H1 (cell line): ENCODE measurements around the gene ARMC7. TPM values are rescaled to one million over a fixed set of nuclear protein-coding genes. Genes with fewer than 3 reads are reported as not detected.

Experiments used
- CTCF ChIA-PET: fragments of 300-600 bp; sonication (Branson Sonifier 250); formaldehyde crosslinking; loops from one replicate; lab custom pipeline; 2021; ENCODE audit not compliant: partially characterized antibody; lab: Charles Lee
- POLR2A ChIA-PET: fragments of 300-600 bp; sonication (Branson Sonifier 250); formaldehyde crosslinking; loops from one replicate; lab custom pipeline; 2021; ENCODE audit warnings: inconsistent platforms; ENCODE audit not compliant: partially characterized antibody; lab: Charles Lee
- DNase-seq, 2 experiments: peaks; one replicate each; pipeline versions ENCODE4 v3.0.0 to v3.0.0-alpha.2; 2010 to 2022; ENCODE audit warnings: low spot score in 2 of 2, low read depth in 1 of 2, mixed read lengths in 1 of 2
- FAIRE-seq: peaks from 2 replicates; lab custom pipeline; 2011; peaks lifted over from hg19 to GRCh38; lab: Jason Lieb, UNC
- H2AFZ ChIP-seq: 2 replicates; pipeline ENCODE4 v1.8.1; 2012; ENCODE audit warnings: low read length, inconsistent platforms
- H2AK5ac ChIP-seq: 2 replicates; pipeline ENCODE4 v1.6.1; 2013; ENCODE audit warnings: low read depth, low read length
- H2BK120ac ChIP-seq: replicated peaks from 2 replicates; pipeline ENCODE3; 2013; ENCODE audit warnings: low read depth, low read length, inconsistent platforms
- H2BK12ac ChIP-seq: 2 replicates; pipeline ENCODE4 v1.6.1; 2013; ENCODE audit warnings: low read depth, low read length
- H2BK15ac ChIP-seq: 2 replicates; pipeline ENCODE4 v1.6.1; 2013; ENCODE audit warnings: low read length
- H2BK20ac ChIP-seq: 2 replicates; pipeline ENCODE4 v1.6.1; 2013; ENCODE audit warnings: low read length
- H2BK5ac ChIP-seq: 2 replicates; pipeline ENCODE4 v1.6.1; 2013; ENCODE audit warnings: low read depth, low read length
- H3K14ac ChIP-seq: 2 replicates; pipeline ENCODE4 v1.6.1; 2013; ENCODE audit warnings: inconsistent platforms; ENCODE audit not compliant: insufficient read length
- H3K18ac ChIP-seq: 2 replicates; pipeline ENCODE4 v1.6.1; 2013; ENCODE audit warnings: low read length; ENCODE audit errors: extremely low read depth
- H3K23ac ChIP-seq: 2 replicates; pipeline ENCODE4 v1.6.1; 2013; ENCODE audit warnings: inconsistent platforms; ENCODE audit not compliant: insufficient read length
- H3K23me2 ChIP-seq: 2 replicates; pipeline ENCODE4 v1.6.1; 2013; ENCODE audit warnings: low read depth, low read length
- H3K27ac ChIP-seq: 2 replicates; pipeline ENCODE4 v1.6.1; 2011; ENCODE audit warnings: low read depth, low read length, inconsistent platforms
- H3K27me3 ChIP-seq, 4 experiments: replicated peaks in 1 of 4; 1 replicate in 1 of 4; 2 replicates in 3 of 4; pipeline versions ENCODE4 v1.6.1 to v1.8.1; 2011 to 2013; ENCODE audit warnings: low read length in 3 of 4, mild to moderate bottlenecking in 3 of 4, inconsistent platforms in 2 of 4, mixed read lengths in 2 of 4, moderate library complexity in 1 of 4; ENCODE audit not compliant: control insufficient read depth in 3 of 4, insufficient read depth in 3 of 4; ENCODE audit errors: extremely low read depth in 1 of 4
- H3K36me3 ChIP-seq, 4 experiments: 2 replicates each; pipeline versions ENCODE4 v1.6.1 to v1.8.1; 2011 to 2013; ENCODE audit warnings: mild to moderate bottlenecking in 4 of 4, low read length in 3 of 4, moderate library complexity in 2 of 4, control low read depth in 1 of 4, inconsistent platforms in 1 of 4; ENCODE audit not compliant: insufficient read depth in 4 of 4, control insufficient read depth in 2 of 4
- H3K4ac ChIP-seq: replicated peaks from 2 replicates; pipeline ENCODE3; 2013; ENCODE audit warnings: low read length, low read depth, mixed read lengths, inconsistent platforms; ENCODE audit not compliant: insufficient read length
- H3K4me1 ChIP-seq, 4 experiments: replicated peaks in 1 of 4; 1 replicate in 1 of 4; 2 replicates in 3 of 4; pipeline versions ENCODE4 v1.6.1 to v1.8.1; 2011 to 2013; ENCODE audit warnings: low read length in 3 of 4, inconsistent platforms in 2 of 4, mixed read lengths in 1 of 4; ENCODE audit not compliant: insufficient read depth in 4 of 4, control insufficient read depth in 3 of 4
- H3K4me2 ChIP-seq, 2 experiments: 2 replicates each; pipeline versions ENCODE4 v1.6.1 to v1.8.1; 2011 to 2013; ENCODE audit warnings: low read depth in 2 of 2, low read length in 2 of 2, control low read depth in 1 of 2, inconsistent platforms in 1 of 2, mild to moderate bottlenecking in 1 of 2; ENCODE audit not compliant: insufficient read depth in 1 of 2
- H3K4me3 ChIP-seq, 4 experiments: fragments of 200-600, 300-600 bp in 1 of 4; sonication (generic), shearing (Covaris generic), sonication (Bioruptor Twin) in 1 of 4; 2 replicates each; pipeline versions ENCODE4 v1.5.1 to v1.8.1; 2011 to 2016; ENCODE audit warnings: low read length in 4 of 4, low read depth in 3 of 4, control low read depth in 2 of 4, inconsistent platforms in 2 of 4, mild to moderate bottlenecking in 2 of 4, mixed read lengths in 1 of 4, moderate library complexity in 1 of 4; ENCODE audit not compliant: insufficient read depth in 2 of 4; ENCODE audit errors: extremely low read depth in 1 of 4
- H3K56ac ChIP-seq: replicated peaks from 2 replicates; pipeline ENCODE3; 2013; ENCODE audit warnings: low read depth, mild to moderate bottlenecking, mixed read lengths, low read length, inconsistent platforms; ENCODE audit not compliant: insufficient read length
- H3K79me1 ChIP-seq: 2 replicates; pipeline ENCODE4 v1.6.1; 2013; ENCODE audit warnings: low read depth, low read length, control low read depth
- H3K79me2 ChIP-seq, 2 experiments: 2 replicates each; pipeline versions ENCODE4 v1.6.1 to v1.8.1; 2012 to 2013; ENCODE audit warnings: low read length in 2 of 2, mild to moderate bottlenecking in 2 of 2, inconsistent platforms in 1 of 2; ENCODE audit not compliant: insufficient read depth in 2 of 2, control insufficient read depth in 1 of 2
- H3K9ac ChIP-seq, 4 experiments: replicated peaks in 1 of 4; 1 replicate in 1 of 4; 2 replicates in 3 of 4; pipeline versions ENCODE4 v1.6.1 to v1.8.1; 2011 to 2013; ENCODE audit warnings: low read depth in 3 of 4, low read length in 3 of 4, control low read depth in 2 of 4, mild to moderate bottlenecking in 2 of 4, moderate library complexity in 2 of 4, inconsistent platforms in 1 of 4; ENCODE audit errors: extremely low read depth in 1 of 4
- H3K9me3 ChIP-seq, 2 experiments: 2 replicates each; pipeline versions ENCODE4 v1.6.1 to v1.8.1; 2012 to 2013; ENCODE audit warnings: mild to moderate bottlenecking in 2 of 2, moderate library complexity in 2 of 2, control low read depth in 1 of 2, inconsistent platforms in 1 of 2, low read depth in 1 of 2, low read length in 1 of 2, mixed read lengths in 1 of 2; ENCODE audit not compliant: insufficient read depth in 2 of 2
- H4K20me1 ChIP-seq, 2 experiments: replicated peaks in 1 of 2; 2 replicates each; pipeline versions ENCODE3 to v1.8.1; 2011 to 2013; ENCODE audit warnings: inconsistent platforms in 2 of 2, low read length in 2 of 2, mild to moderate bottlenecking in 1 of 2; ENCODE audit not compliant: insufficient read depth in 2 of 2, control insufficient read depth in 1 of 2
- H4K5ac ChIP-seq: 2 replicates; pipeline ENCODE4 v1.6.1; 2013; ENCODE audit warnings: low read length, low read depth, mixed read lengths, inconsistent platforms; ENCODE audit not compliant: insufficient read length
- H4K8ac ChIP-seq: 2 replicates; pipeline ENCODE4 v1.8.0; 2013; ENCODE audit warnings: mild to moderate bottlenecking, moderate library complexity, low read length, inconsistent platforms; ENCODE audit not compliant: insufficient read depth; ENCODE audit errors: extremely low read depth
- H4K91ac ChIP-seq: replicated peaks from 2 replicates; pipeline ENCODE3; 2013; ENCODE audit warnings: low read length, mixed read lengths, inconsistent platforms; ENCODE audit not compliant: insufficient read length
- ASH2L ChIP-seq: fragments of 200-600, 300-600 bp; sonication (generic); IDR thresholded peaks from one replicate; pipeline ENCODE4 v1.7.1; 2017; ENCODE audit warnings: low read length
- BACH1 ChIP-seq: IDR thresholded peaks from 2 replicates; pipeline ENCODE4 v1.6.1; 2012; ENCODE audit warnings: low read length, improper control_type of control experiment
- BCL11A ChIP-seq, 2 experiments: IDR thresholded peaks; one replicate each; pipeline ENCODE4 v1.6.1; 2011; ENCODE audit warnings: low read depth in 2 of 2, low read length in 2 of 2, mild to moderate bottlenecking in 2 of 2
- CTCF ChIP-seq, 3 experiments: IDR thresholded peaks; 1 replicate in 2 of 3; 2 replicates in 1 of 3; pipeline versions ENCODE4 v1.5.1 to v1.6.1; 2011; ENCODE audit warnings: low read length in 3 of 3, mild to moderate bottlenecking in 3 of 3, inconsistent platforms in 2 of 3, low read depth in 1 of 3, moderate library complexity in 1 of 3; ENCODE audit not compliant: insufficient read depth in 1 of 3; ENCODE audit errors: control extremely low read depth in 1 of 3
- E2F6 ChIP-seq: IDR thresholded peaks from 2 replicates; pipeline ENCODE4 v1.6.1; 2012; ENCODE audit warnings: inconsistent platforms
- EZH2 ChIP-seq: fragments of 200-600 bp; sonication (generic); IDR thresholded peaks from 2 replicates; pipeline ENCODE4 v1.7.1; 2012; ENCODE audit warnings: low read depth, mild to moderate bottlenecking, moderate library complexity, low read length, inconsistent platforms; ENCODE audit not compliant: severe bottlenecking
- JUN ChIP-seq: IDR thresholded peaks from 2 replicates; pipeline ENCODE4 v1.6.1; 2011; ENCODE audit warnings: low read depth, mild to moderate bottlenecking, improper control_type of control experiment, low read length
- TBP ChIP-seq: IDR thresholded peaks from 2 replicates; pipeline ENCODE4 v1.6.1; 2011; ENCODE audit warnings: low read depth, low read length, improper control_type of control experiment
- WGBS, 2 experiments: shearing (Covaris generic) in 1 of 2; methylation state at CpG; one replicate each; pipeline versions ENCODE4 v1.1.6 to v1.1.7; 2013 to 2015; ENCODE audit warnings: low lambda C conversion rate in 2 of 2, mixed read lengths in 2 of 2, inconsistent platforms in 1 of 2, low coverage in 1 of 2, missing lambda C conversion rate in 1 of 2; ENCODE audit not compliant: insufficient replicate concordance in 2 of 2, insufficient coverage in 1 of 2, insufficient read length in 1 of 2; ENCODE audit errors: extremely low coverage in 1 of 2, missing lambda C conversion rate in 1 of 2; 5-methylcytosine and 5-hydroxymethylcytosine counted together
- polyA plus RNA-seq, 7 experiments: library from polyadenylated mRNA; depleted of rRNA in 3 of 7; stranded (reverse) in 5 of 7; unstranded in 2 of 7; fragments of >200 nt in 5 of 7; fragments of 200-250 nt in 2 of 7; gene quantifications; 1 replicate in 5 of 7; 2 replicates in 1 of 7; 4 replicates in 1 of 7; pipeline versions ENCODE4 v1.2.1 to v1.2.3, GENCODE V29; 2011 to 2013; ENCODE audit warnings: missing spikeins in 2 of 7, mixed read lengths in 2 of 7
- total RNA-seq: library from RNA; stranded (reverse); fragmentation: NEBNext Ultra II Directional; extraction: Animal tissue kit (Norgen Biotek cat#: 25700); gene quantifications from 2 replicates; pipeline ENCODE4 v1.2.1, GENCODE V29; 2021

Gene ARMC7
- total and polyA plus RNA-seq, 2 of the 8 experiments (the other 6 are each of a cell fraction or from before 2014, with no cell fraction given) = 9.8 to 13.6 TPM

GRCh38 chr17:75131278-75132017, 21.7 kb downstream of the ARMC7 start, which contains the start of gene NT5C:
Gene NT5C (minus strand): TSS chr17:75131742. CDS start chr17:75131707, 35 bp downstream.
- DNase-seq = peak; percentile 58 to 91
- Histone ChIP-seq H3K4me2 (peak within 1 kb of the TSS; percentile 46 to 80), H3K27me3 (no peaks in the 10 kb centered on the region), H2BK5ac (peak within 1 kb of the TSS; percentile 75; the same call in 1 of the 2 replicates), H3K36me3 (peaks cover 0 to 23% (median 12%) of the 10 kb centered on the region in 4 experiments), H4K5ac (peak within 1 kb of the TSS; percentile 80), H3K23me2 (peaks cover 3% of the 10 kb centered on the region; the same call in 1 of the 2 replicates), H2AK5ac (no peak within 1 kb of the TSS), H3K9ac (peak within 1 kb of the TSS; percentile 72 to 95 (median 80)), H2BK20ac (no peak within 1 kb of the TSS), H3K4ac (peak within 1 kb of the TSS; percentile 78), H3K4me3 (peak within 1 kb of the TSS; percentile 69 to 95 (median 74)), H2BK120ac (no peak within 1 kb of the TSS), H3K79me1 (no peaks in the 10 kb centered on the region), H2BK15ac (no peak within 1 kb of the TSS), H3K23ac (no peak within 1 kb of the TSS), H3K4me1 (peaks cover 0 to 5% (median 4%) of the 10 kb centered on the region in 4 experiments; a peak in 5 of 7 replicates), H4K91ac (peak within 1 kb of the TSS; percentile 54), H3K14ac (no peak within 1 kb of the TSS), H3K18ac (peak within 1 kb of the TSS; percentile 95), H3K27ac (peak within 1 kb of the TSS; percentile 81), H2AFZ (peak within 1 kb of the TSS; percentile 48; the same call in 1 of the 2 replicates), H3K79me2 (peaks cover 0 to 9% of the 10 kb centered on the region in 2 experiments; a peak in 1 of 4 replicates), H3K9me3 (no peaks in the 10 kb centered on the region), H2BK12ac (no peak within 1 kb of the TSS), H4K20me1 (peaks cover 8 to 11% of the 10 kb centered on the region in 2 experiments), H3K56ac (peak within 1 kb of the TSS; percentile 59), H4K8ac (peak within 1 kb of the TSS; percentile 89)
- WGBS, 2 experiments = 3% methylated on average over 22 of the region's 82 CpGs; no CpG with 5 or more reads in 1 of the 2 experiments
- no peak for FAIRE-seq
- ChIA-PET POLR2A (interaction anchor here (0.6 to 13.9 kb wide), 24 partner anchors 9 to 325 kb away, joined by 3 to 134 read pairs (median 5); partner anchors contain the start of genes JPT1, NUP85, SLC16A5 and SUMO2), CTCF (interaction anchor here (0.6 to 12.9 kb wide), 32 partner anchors 8 to 1725 kb away, joined by 3 to 239 read pairs (median 4); partner anchors contain the start of genes ARMC7, MIF4GD, MRPS7 and NUP85)
- TF ChIP-seq JUN (no peak), ASH2L (peak; percentile 52), E2F6 (peak; percentile 88), CTCF (IDR thresholded peaks at IDR 0.05; ENCODE audit: control extremely low read depth in 1 of 3, insufficient read depth in 1 of 3, low read depth in 1 of 3, low read length in 3 of 3) (peak; percentile 65 to 72 (median 68)), BCL11A (IDR thresholded peaks at IDR 0.05; ENCODE audit: low read depth in 2 of 2, low read length in 2 of 2) (no peak), EZH2 (no peak), TBP (peak; percentile 51; the same call in 1 of the 2 replicates), BACH1 (no peak)
